Spinal cord (tissue), 10 donors: ENCODE results near the gene TOMM22. TPM values are rescaled to one million over a fixed set of nuclear protein-coding genes. Genes with fewer than 3 reads are reported as not detected.

Experiments
- DNase-seq, 6 donors: peaks; one replicate each; pipeline versions ENCODE4 v3.0.0 to v3.0.0-alpha.2; 2013 to 2015; ENCODE audit warnings: low spot score in 6 of 6, low read depth in 4 of 6
- H3K27ac ChIP-seq: one replicate; pipeline ENCODE4 v1.5.1; 2013; ENCODE audit warnings: low read depth, low read length, control low read depth
- H3K27me3 ChIP-seq: one replicate; pipeline ENCODE4 v1.6.1; 2013; ENCODE audit warnings: low read length; ENCODE audit not compliant: control insufficient read depth, insufficient read depth
- H3K36me3 ChIP-seq: one replicate; pipeline ENCODE4 v1.6.1; 2013; ENCODE audit warnings: low read length; ENCODE audit not compliant: control insufficient read depth, insufficient read depth
- H3K4me1 ChIP-seq: one replicate; pipeline ENCODE4 v1.6.1; 2013; ENCODE audit warnings: low read length; ENCODE audit not compliant: control insufficient read depth, insufficient read depth
- H3K4me3 ChIP-seq: one replicate; pipeline ENCODE4 v1.5.1; 2013; ENCODE audit warnings: low read depth, low read length, control low read depth
- H3K9me3 ChIP-seq: one replicate; pipeline ENCODE4 v1.6.1; 2013; ENCODE audit warnings: low read length; ENCODE audit not compliant: control insufficient read depth, insufficient read depth
- WGBS: methylation state at CpG from one replicate; pipeline ENCODE4 v1.1.5; 2013; ENCODE audit warnings: missing lambda C conversion rate; ENCODE audit not compliant: insufficient coverage; 5-methylcytosine and 5-hydroxymethylcytosine counted together
- polyA plus RNA-seq, 2 donors: library from polyadenylated mRNA; unstranded; fragments of 120-200 nt; gene quantifications; one replicate each; pipeline ENCODE4 v1.2.1, GENCODE V29; 2013; ENCODE audit not compliant: insufficient read length in 2 of 2
- total RNA-seq, 2 donors: library from RNA; depleted of rRNA in 1 of 2; stranded (reverse); fragments of 120-200 nt in 1 of 2; fragments of >200 nt in 1 of 2; gene quantifications; one replicate each; pipeline versions ENCODE4 v1.2.3 to v1.2.4, GENCODE V29; 2013 to 2014
- donor health status: healthy.

The TOMM22 gene
- total and polyA plus RNA-seq, 4 donors = 38.4 to 86.1 (median 65.5) TPM

DNA sequence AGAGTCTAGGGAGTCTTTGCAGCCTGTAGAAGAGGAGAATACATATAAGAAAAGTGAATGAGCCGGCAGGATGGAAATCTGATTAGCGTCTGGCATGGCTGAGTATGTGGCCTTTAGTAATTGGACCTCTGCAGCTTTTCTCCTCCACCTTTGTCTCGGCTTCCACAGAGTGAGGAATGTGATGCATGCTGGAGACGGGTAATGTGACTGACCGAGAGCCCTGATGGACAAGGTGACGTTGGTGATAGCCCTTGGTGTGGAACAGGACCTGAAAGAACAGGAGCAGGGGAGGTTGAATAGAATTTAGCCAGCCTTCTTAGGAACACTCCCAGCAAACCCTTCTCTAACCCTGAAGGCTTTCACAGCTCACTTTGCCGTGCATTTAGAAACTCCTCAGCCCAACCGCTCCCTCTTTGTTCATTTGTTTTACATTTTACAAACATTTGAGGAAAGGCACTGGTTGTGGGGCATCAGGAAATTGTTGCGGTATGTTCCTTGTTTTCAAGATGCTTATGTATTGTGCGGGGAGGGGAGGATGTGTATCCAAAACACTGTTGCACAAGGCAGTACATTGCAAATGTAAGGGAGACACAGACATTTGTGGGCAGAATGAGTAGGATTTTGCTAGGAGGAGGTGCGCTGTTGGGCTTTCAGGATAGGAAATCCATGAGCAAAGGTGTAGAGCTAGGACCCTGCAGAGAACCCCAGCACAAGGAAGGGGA is 30.9 kb downstream of the TOMM22 start:
- H3K27ac ChIP-seq = no peak overlapping the region
- H3K36me3 ChIP-seq = peaks cover 29% of the 10 kb centered on the region

GRCh38 chr22:38713921-38714320 is 32.2 kb downstream of the TOMM22 start:
- WGBS = 84% methylated on average over 8 of the region's 8 CpGs
- no peak for DNase-seq
- H3K36me3 ChIP-seq = peaks cover 26% of the 10 kb centered on the region
- H3K27ac ChIP-seq = no peak overlapping the region
- H3K4me1 ChIP-seq = no peaks in the 10 kb centered on the region
- H3K4me3 ChIP-seq = no peak overlapping the region
- H3K27me3 ChIP-seq = no peaks in the 10 kb centered on the region
- H3K9me3 ChIP-seq = no peaks in the 10 kb centered on the region

More for the DNA sequence above, 30.9 kb downstream of the TOMM22 start:
- H3K4me3 ChIP-seq = no peak overlapping the region
- no peak for DNase-seq
- no peaks in the 10 kb centered on the region for H3K27me3 ChIP-seq
- 85% methylated on average over 8 of the region's 11 CpGs for WGBS
- no peaks in the 10 kb centered on the region for H3K9me3 ChIP-seq
- H3K4me1 ChIP-seq = no peaks in the 10 kb centered on the region

- H3K27ac ChIP-seq = no peak overlapping the region
These were observed 33.5 kb downstream of the TOMM22 start for GRCh38 chr22:38715176-38715764.

GRCh38 chr22:38715852-38716251 is 34.1 kb downstream of the TOMM22 start:
- no peaks in the 10 kb centered on the region for H3K9me3 ChIP-seq
- H3K4me1 ChIP-seq = no peaks in the 10 kb centered on the region
- H3K36me3 ChIP-seq = peaks cover 27% of the 10 kb centered on the region
- DNase-seq = no peak
- H3K27ac ChIP-seq = no peak overlapping the region
- 95% methylated on average over 15 of the region's 15 CpGs for WGBS
- no peaks in the 10 kb centered on the region for H3K27me3 ChIP-seq
- H3K4me3 ChIP-seq = no peak overlapping the region

More at GRCh38 chr22:38715176-38715764, 33.5 kb downstream of the TOMM22 start:
- no peak for DNase-seq
- peaks cover 24% of the 10 kb centered on the region for H3K36me3 ChIP-seq
- H3K27me3 ChIP-seq = no peaks in the 10 kb centered on the region
- WGBS = 88% methylated on average over 9 of the region's 9 CpGs
- no peaks in the 10 kb centered on the region for H3K4me1 ChIP-seq
- H3K9me3 ChIP-seq = no peaks in the 10 kb centered on the region
- no peak overlapping the region for H3K4me3 ChIP-seq

- no peak for DNase-seq
- WGBS = 93% methylated on average over 6 of the region's 10 CpGs
- Histone ChIP-seq H3K9me3 (no peaks in the 10 kb centered on the region), H3K27ac (no peak overlapping the region), H3K27me3 (no peaks in the 10 kb centered on the region), H3K4me3 (no peak overlapping the region), H3K36me3 (peaks cover 31% of the 10 kb centered on the region), H3K4me1 (no peaks in the 10 kb centered on the region)
These were observed 34.5 kb downstream of the TOMM22 start for GRCh38 chr22:38716271-38716670.

GRCh38 chr22:38716826-38717225 is 35.1 kb downstream of the TOMM22 start:
- Histone ChIP-seq H3K36me3 (peaks cover 36% of the 10 kb centered on the region), H3K27me3 (no peaks in the 10 kb centered on the region), H3K9me3 (no peaks in the 10 kb centered on the region), H3K4me1 (no peaks in the 10 kb centered on the region), H3K27ac (no peak overlapping the region), H3K4me3 (no peak overlapping the region)
- no peak for DNase-seq
- 96% methylated on average over 7 of the region's 9 CpGs for whole genome bisulfite sequencing

DNA sequence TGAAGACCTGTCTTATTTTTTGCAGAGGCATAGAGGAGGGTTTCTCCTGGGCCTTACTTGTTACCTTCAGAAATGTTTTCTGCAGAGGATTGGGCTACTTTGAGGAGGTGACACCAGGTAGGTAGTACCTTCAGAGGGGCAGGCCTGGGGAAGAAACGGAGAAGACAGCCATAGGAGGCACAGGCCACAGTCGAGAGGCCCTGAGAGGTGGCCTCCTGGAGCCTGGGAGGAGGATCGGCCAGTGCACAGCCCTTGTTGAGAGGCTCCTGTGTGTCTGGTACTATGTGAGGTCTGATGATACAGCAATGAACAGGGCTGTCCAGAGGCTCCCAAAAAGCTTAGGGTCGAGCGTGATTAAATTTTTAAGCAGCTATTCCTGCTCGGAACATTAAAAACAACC is 35.5 kb downstream of the TOMM22 start:
- 93% methylated on average over 3 of the region's 6 CpGs for WGBS
- DNase-seq = no peak
- no peaks in the 10 kb centered on the region for H3K4me1 ChIP-seq
- H3K9me3 ChIP-seq = no peaks in the 10 kb centered on the region
- H3K27ac ChIP-seq = no peak overlapping the region
- peaks cover 34% of the 10 kb centered on the region for H3K36me3 ChIP-seq
- H3K4me3 ChIP-seq = no peak overlapping the region
- no peaks in the 10 kb centered on the region for H3K27me3 ChIP-seq

DNA sequence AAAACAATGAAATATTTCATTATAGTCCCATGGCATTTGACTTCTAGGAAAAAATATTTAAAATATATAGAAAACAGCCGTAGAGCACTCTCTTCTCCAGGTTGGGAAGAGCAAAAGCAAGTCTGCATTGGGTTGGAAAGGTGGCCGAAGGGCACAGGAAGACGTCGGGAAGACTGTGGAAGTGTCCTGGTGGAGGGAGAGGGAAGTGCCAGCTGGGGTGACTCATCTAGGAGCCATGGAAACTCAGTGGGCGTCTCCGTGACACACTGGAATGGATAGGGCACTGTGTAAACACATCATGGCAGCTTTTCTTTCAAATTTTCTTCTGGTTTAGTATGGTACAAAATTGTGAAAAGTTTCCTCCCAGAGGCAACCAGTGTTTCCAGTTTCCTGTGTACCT is 36.7 kb downstream of the TOMM22 start:
- H3K36me3 ChIP-seq = peaks cover 41% of the 10 kb centered on the region
- no peaks in the 10 kb centered on the region for H3K27me3 ChIP-seq
- H3K9me3 ChIP-seq = no peaks in the 10 kb centered on the region
- DNase-seq = no peak
- H3K4me1 ChIP-seq = no peaks in the 10 kb centered on the region
- no peak overlapping the region for H3K4me3 ChIP-seq
- no peak overlapping the region for H3K27ac ChIP-seq
- 58% methylated on average over 5 of the region's 6 CpGs for WGBS

- no peak overlapping the region for H3K4me3 ChIP-seq
- H3K36me3 ChIP-seq = peaks cover 43% of the 10 kb centered on the region
- H3K9me3 ChIP-seq = no peaks in the 10 kb centered on the region
- DNase-seq = no peak
- WGBS = 93% methylated on average over 5 of the region's 6 CpGs
- H3K27ac ChIP-seq = no peak overlapping the region
- no peaks in the 10 kb centered on the region for H3K4me1 ChIP-seq
- no peaks in the 10 kb centered on the region for H3K27me3 ChIP-seq
These were observed 37.4 kb downstream of the TOMM22 start for GRCh38 chr22:38719196-38719595.

DNA sequence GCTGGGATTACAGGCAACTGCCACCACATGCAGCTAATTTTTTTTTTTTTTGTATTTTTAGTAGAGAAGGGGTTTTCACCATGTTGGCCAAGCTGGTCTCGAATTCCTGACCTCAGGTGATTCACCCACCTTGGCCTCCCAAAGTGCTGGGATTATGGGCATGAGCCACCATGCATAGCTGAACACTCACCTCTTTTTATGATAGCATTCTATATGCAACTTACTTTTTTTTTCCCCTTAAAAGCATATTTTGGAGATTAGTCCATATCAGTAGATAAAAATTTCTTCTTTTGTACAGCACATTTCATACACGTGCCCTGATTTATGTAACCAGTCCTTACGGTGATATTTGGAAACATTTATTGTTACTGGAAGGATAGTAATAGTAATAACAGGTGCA is 38.6 kb downstream of the TOMM22 start:
- H3K9me3 ChIP-seq = no peaks in the 10 kb centered on the region
- no CpG with 5 or more reads among the region's 3 CpGs for WGBS
- H3K36me3 ChIP-seq = peaks cover 47% of the 10 kb centered on the region
- no peaks in the 10 kb centered on the region for H3K27me3 ChIP-seq
- H3K4me1 ChIP-seq = no peaks in the 10 kb centered on the region
- H3K27ac ChIP-seq = no peak overlapping the region
- no peak for DNase-seq
- H3K4me3 ChIP-seq = no peak overlapping the region
